ENCODE measurements around the gene CD14.
"Not testable (repeated sequence)": the region's sequence is repeated elsewhere in the genome, so short reads cannot be mapped to it uniquely, and the experiment has no call there.

CD14 gene

GRCh38 chr5:140593070-140593469 is 39.9 kb downstream of the CD14 start:
- not testable (repeated sequence) for DNase-seq

GRCh38 chr5:140591747-140592372 is 41.1 kb downstream of the CD14 start:
- DNase-seq, result no peak

GRCh38 chr5:140590861-140591260 is 42.1 kb downstream of the CD14 start:
- DNase-seq, result no peak

GRCh38 chr5:140588311-140589070 is 44.5 kb downstream of the CD14 start:
- DNase-seq, result no peak

GRCh38 chr5:140587495-140587894 is 45.5 kb downstream of the CD14 start:
- no peak for DNase-seq
